ENCODE measurements around the gene ACOT7.

The ACOT7 gene

DNA sequence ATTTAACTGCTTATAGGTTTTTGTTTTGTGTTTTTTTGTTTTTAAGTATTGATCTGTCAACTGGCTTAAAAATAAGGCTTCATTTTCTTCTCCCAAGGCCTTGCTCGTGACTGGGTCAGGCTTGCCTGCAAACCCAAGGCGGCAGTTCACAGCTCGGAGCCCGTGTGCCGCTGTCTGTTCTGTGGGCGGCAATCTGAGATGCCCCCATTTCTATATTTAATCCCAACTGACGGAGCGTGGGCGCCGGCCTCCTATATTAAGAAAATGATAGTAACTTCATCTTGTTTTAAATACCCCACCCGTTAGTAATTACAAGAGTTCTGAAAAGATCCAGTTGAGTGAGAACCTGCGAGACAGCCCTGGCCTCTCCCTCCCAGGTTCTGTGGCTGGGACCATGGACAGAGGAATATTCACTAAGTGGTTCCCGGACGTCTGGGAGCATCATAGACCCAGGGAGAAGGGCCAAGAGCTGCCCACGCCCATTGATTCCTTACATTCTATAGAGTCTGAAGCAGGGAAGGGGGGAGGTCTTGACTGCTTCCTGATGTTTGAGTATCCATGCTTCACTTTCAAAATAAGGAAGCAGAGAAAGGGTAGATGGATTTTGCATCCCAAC, 90.1 kb downstream of the ACOT7 start:
- H3K4me3 ChIP-seq (ENCODE audit: low read length, poor library complexity, severe bottlenecking) = no peak overlapping the region
- H3K27me3 ChIP-seq (ENCODE audit: insufficient read depth, low read length, poor library complexity, severe bottlenecking) = no peaks in the 10 kb centered on the region
- H3K4me2 ChIP-seq (ENCODE audit: low read depth, low read length, poor library complexity, severe bottlenecking) = no peak overlapping the region
- H3K36me3 ChIP-seq (ENCODE audit: insufficient read depth, low read length) = peaks cover 14% of the 10 kb centered on the region; the same call in 1 of the 2 replicates
- no peaks in the 10 kb centered on the region for H3K9me2 ChIP-seq (replicated peaks; ENCODE audit: low read depth, low read length)
- no peaks in the 10 kb centered on the region for H4K20me1 ChIP-seq (ENCODE audit: insufficient read depth, low read length, poor library complexity, severe bottlenecking)
- no peaks in the 10 kb centered on the region for H3K4me1 ChIP-seq (ENCODE audit: insufficient read depth, low read length, poor library complexity, severe bottlenecking)
- H3K79me2 ChIP-seq (ENCODE audit: insufficient read depth, low read length) = no peaks in the 10 kb centered on the region
- no peak overlapping the region for H3K9ac ChIP-seq (ENCODE audit: low read depth, low read length, poor library complexity, severe bottlenecking)
- H3K9me3 ChIP-seq (ENCODE audit: insufficient read depth, low read depth, low read length) = no peaks in the 10 kb centered on the region
- TF ChIP-seq EZH2phosphoT487 (IDR thresholded peaks at IDR 0.05; ENCODE audit: borderline replicate concordance) = no peak
- TF ChIP-seq, protein P1, sequence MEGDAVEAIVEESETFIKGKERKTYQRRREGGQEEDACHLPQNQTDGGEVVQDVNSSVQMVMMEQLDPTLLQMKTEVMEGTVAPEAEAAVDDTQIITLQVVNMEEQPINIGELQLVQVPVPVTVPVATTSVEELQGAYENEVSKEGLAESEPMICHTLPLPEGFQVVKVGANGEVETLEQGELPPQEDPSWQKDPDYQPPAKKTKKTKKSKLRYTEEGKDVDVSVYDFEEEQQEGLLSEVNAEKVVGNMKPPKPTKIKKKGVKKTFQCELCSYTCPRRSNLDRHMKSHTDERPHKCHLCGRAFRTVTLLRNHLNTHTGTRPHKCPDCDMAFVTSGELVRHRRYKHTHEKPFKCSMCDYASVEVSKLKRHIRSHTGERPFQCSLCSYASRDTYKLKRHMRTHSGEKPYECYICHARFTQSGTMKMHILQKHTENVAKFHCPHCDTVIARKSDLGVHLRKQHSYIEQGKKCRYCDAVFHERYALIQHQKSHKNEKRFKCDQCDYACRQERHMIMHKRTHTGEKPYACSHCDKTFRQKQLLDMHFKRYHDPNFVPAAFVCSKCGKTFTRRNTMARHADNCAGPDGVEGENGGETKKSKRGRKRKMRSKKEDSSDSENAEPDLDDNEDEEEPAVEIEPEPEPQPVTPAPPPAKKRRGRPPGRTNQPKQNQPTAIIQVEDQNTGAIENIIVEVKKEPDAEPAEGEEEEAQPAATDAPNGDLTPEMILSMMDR (conservative IDR thresholded peaks at IDR 0.05; ENCODE audit: low read length) = no peak
- no peaks in the 10 kb centered on the region for H3F3A ChIP-seq (ENCODE audit: low read depth)
- H2AFZ ChIP-seq (ENCODE audit: low read length) = no peak overlapping the region

DNA sequence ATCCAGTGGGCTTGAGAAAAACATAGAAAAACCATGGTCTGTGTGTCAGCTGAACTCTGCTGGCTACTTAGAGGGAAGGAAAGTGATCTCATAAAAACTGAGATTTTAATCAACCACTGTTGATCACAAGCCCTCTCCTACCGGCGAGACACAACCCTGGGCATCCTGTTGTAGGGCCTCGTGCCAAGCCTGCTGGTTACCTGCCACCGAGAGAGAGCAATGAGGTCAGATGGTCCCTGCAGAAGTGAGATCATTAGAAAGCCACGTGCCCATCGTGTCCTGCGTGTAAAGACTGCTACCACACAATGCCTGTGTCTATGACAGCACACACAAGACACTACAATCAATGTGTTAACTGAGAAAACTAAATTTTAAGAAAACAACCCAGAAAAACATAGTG, 91.0 kb downstream of the ACOT7 start:
- Histone ChIP-seq H4K20me1 (ENCODE audit: insufficient read depth, low read length, poor library complexity, severe bottlenecking) (no peaks in the 10 kb centered on the region), H2AFZ (ENCODE audit: low read length) (no peak overlapping the region), H3K9me2 (replicated peaks; ENCODE audit: low read depth, low read length) (no peaks in the 10 kb centered on the region), H3K4me2 (ENCODE audit: low read depth, low read length, poor library complexity, severe bottlenecking) (no peak overlapping the region), H3K4me3 (ENCODE audit: low read length, poor library complexity, severe bottlenecking) (no peak overlapping the region), H3K36me3 (ENCODE audit: insufficient read depth, low read length) (peaks cover 14% of the 10 kb centered on the region; the same call in 1 of the 2 replicates), H3K79me2 (ENCODE audit: insufficient read depth, low read length) (no peaks in the 10 kb centered on the region), H3K4me1 (ENCODE audit: insufficient read depth, low read length, poor library complexity, severe bottlenecking) (no peaks in the 10 kb centered on the region), H3K9ac (ENCODE audit: low read depth, low read length, poor library complexity, severe bottlenecking) (no peak overlapping the region), H3K27me3 (ENCODE audit: insufficient read depth, low read length, poor library complexity, severe bottlenecking) (no peaks in the 10 kb centered on the region), H3K9me3 (ENCODE audit: insufficient read depth, low read depth, low read length) (no peaks in the 10 kb centered on the region), H3F3A (ENCODE audit: low read depth) (no peaks in the 10 kb centered on the region)
- no peak for TF ChIP-seq EZH2phosphoT487 (IDR thresholded peaks at IDR 0.05; ENCODE audit: borderline replicate concordance)
- TF ChIP-seq, protein P1 (conservative IDR thresholded peaks at IDR 0.05; ENCODE audit: low read length) = no peak

DNA sequence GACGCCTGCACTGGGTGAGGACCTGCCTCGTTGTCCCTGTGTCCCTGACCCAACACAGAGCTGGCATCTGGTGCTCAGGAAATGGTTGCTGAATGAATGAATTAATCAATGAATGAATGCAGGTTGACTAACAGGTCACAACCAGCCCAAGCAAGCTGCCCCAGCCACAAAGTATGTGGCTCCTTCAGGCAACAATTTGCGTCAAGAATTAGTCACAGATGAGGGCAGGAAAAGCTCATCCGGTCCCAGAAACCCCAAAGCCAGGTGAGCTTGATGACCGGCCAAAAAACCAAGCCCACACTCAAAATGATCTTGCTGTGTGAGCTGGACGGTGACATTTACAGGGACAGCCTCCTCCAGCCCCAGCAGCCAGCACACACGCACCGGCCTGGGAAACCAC, 92.0 kb downstream of the ACOT7 start:
- no peaks in the 10 kb centered on the region for H3K79me2 ChIP-seq (ENCODE audit: insufficient read depth, low read length)
- no peak overlapping the region for H3K4me2 ChIP-seq (ENCODE audit: low read depth, low read length, poor library complexity, severe bottlenecking)

More for the DNA sequence above, 92.0 kb downstream of the ACOT7 start:
- H3K9me3 ChIP-seq (ENCODE audit: insufficient read depth, low read depth, low read length) = no peaks in the 10 kb centered on the region
- no peaks in the 10 kb centered on the region for H3F3A ChIP-seq (ENCODE audit: low read depth)
- H3K9me2 ChIP-seq (replicated peaks; ENCODE audit: low read depth, low read length) = no peaks in the 10 kb centered on the region
- TF ChIP-seq EZH2phosphoT487 (IDR thresholded peaks at IDR 0.05; ENCODE audit: borderline replicate concordance) = no peak
- TF ChIP-seq, protein P1 (conservative IDR thresholded peaks at IDR 0.05; ENCODE audit: low read length) = no peak
- H3K27me3 ChIP-seq (ENCODE audit: insufficient read depth, low read length, poor library complexity, severe bottlenecking) = no peaks in the 10 kb centered on the region
- no peak overlapping the region for H3K9ac ChIP-seq (ENCODE audit: low read depth, low read length, poor library complexity, severe bottlenecking)
- H3K36me3 ChIP-seq (ENCODE audit: insufficient read depth, low read length) = peaks cover 6% of the 10 kb centered on the region; the same call in 1 of the 2 replicates
- no peaks in the 10 kb centered on the region for H3K4me1 ChIP-seq (ENCODE audit: insufficient read depth, low read length, poor library complexity, severe bottlenecking)
- H2AFZ ChIP-seq (ENCODE audit: low read length) = no peak overlapping the region
- H3K4me3 ChIP-seq (ENCODE audit: low read length, poor library complexity, severe bottlenecking) = no peak overlapping the region
- no peaks in the 10 kb centered on the region for H4K20me1 ChIP-seq (ENCODE audit: insufficient read depth, low read length, poor library complexity, severe bottlenecking)

All from Loucy (cell line).